Brain microvascular endothelial cell (primary cell): Measurements from ENCODE around the gene ZRANB1.

Experiments used
- DNase-seq: peaks from one replicate; pipeline ENCODE4 v3.0.0-alpha.2; 2020
- H3K27ac ChIP-seq: fragments of 250-450 bp; sonication (Bioruptor Pico); 2 replicates; pipeline ENCODE4 v1.5.1; 2020; ENCODE audit warnings: mild to moderate bottlenecking, moderate library complexity
- H3K27me3 ChIP-seq: fragments of 250-450 bp; sonication (Bioruptor Pico); replicated peaks from 2 replicates; pipeline ENCODE4 v1.5.1; 2020; ENCODE audit warnings: mild to moderate bottlenecking
- H3K36me3 ChIP-seq: fragments of 250-450 bp; sonication (Bioruptor Pico); replicated peaks from 2 replicates; pipeline ENCODE4 v1.5.1; 2020; ENCODE audit warnings: mild to moderate bottlenecking
- H3K4me3 ChIP-seq: 2 replicates; pipeline ENCODE4 v1.5.1; 2011; ENCODE audit warnings: low read depth, mild to moderate bottlenecking, control low read depth, low read length, moderate library complexity
- in situ Hi-C: cut with HindIII; loops from 2 replicates; pipeline ENCODE4 v1.10.0; 2017; ENCODE audit warnings: low sequenced_read_pairs, low pct_ligation_motif_present
- TF ChIP-seq, protein P1 (sequence below): IDR thresholded peaks from 2 replicates; pipeline ENCODE4 v1.5.1; 2011; ENCODE audit warnings: low read depth, mild to moderate bottlenecking, moderate library complexity, low read length, control low read depth, inconsistent platforms; ENCODE audit errors: missing control alignments

ZRANB1 gene

DNA sequence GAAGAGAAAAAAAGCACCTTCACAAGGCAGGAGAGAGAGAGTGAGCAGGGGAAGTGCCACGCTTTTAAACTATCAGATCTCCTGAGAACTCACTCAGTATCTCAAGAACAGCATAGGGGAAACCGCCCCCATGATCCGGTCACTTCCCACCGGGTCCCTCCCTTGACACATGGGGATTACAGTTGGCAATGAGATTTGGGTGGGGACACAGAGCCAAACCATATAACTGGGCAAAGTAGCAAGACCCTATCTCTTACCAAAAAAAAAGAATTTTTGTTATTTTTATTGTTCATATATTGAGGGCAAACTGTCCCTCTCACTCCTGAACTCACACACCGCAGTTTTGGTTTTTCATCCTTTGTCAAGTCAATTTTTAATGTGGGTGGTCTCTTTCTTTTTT, 18.2 kb upstream of the ZRANB1 start:
- Histone ChIP-seq H3K27me3 (no peaks in the 10 kb centered on the region), H3K27ac (peak overlapping the region; percentile 84), H3K4me3 (no peak overlapping the region), H3K36me3 (no peaks in the 10 kb centered on the region)
- DNase-seq, result no peak
- TF ChIP-seq, protein P1, sequence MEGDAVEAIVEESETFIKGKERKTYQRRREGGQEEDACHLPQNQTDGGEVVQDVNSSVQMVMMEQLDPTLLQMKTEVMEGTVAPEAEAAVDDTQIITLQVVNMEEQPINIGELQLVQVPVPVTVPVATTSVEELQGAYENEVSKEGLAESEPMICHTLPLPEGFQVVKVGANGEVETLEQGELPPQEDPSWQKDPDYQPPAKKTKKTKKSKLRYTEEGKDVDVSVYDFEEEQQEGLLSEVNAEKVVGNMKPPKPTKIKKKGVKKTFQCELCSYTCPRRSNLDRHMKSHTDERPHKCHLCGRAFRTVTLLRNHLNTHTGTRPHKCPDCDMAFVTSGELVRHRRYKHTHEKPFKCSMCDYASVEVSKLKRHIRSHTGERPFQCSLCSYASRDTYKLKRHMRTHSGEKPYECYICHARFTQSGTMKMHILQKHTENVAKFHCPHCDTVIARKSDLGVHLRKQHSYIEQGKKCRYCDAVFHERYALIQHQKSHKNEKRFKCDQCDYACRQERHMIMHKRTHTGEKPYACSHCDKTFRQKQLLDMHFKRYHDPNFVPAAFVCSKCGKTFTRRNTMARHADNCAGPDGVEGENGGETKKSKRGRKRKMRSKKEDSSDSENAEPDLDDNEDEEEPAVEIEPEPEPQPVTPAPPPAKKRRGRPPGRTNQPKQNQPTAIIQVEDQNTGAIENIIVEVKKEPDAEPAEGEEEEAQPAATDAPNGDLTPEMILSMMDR, result no peak
- in situ Hi-C loops, result no loop called here

GRCh38 chr10:124926548-124926947, 15.4 kb upstream of the ZRANB1 start:
- H3K4me3 ChIP-seq, result no peak overlapping the region
- TF ChIP-seq, protein P1, result no peak
- no peak for DNase-seq
- in situ Hi-C loops, result no loop called here
- no peak overlapping the region for H3K27ac ChIP-seq
- H3K27me3 ChIP-seq, result no peaks in the 10 kb centered on the region
- H3K36me3 ChIP-seq, result no peaks in the 10 kb centered on the region

DNA sequence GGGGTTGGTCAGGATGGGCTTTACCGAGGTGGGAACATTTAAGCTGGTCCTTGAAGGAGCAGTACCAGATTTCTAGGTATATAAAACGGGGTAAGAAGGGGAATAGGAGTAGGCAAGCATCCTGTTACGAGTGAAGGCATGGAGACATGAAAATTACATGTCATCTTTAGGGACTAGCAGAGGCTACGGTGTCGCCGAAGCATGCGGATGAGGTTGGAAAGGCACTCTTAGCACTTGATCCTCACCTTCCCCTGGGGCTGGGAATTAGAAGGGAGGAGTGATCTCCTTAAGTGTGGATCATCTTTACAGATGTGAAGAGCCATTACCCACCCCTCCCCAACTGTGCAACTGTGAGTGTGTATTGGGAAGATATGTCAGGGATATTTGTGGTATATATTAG, 13.8 kb upstream of the ZRANB1 start:
- DNase-seq, result no peak
- no peaks in the 10 kb centered on the region for H3K27me3 ChIP-seq
- TF ChIP-seq, protein P1, result no peak
- in situ Hi-C loops, result no loop called here
- H3K27ac ChIP-seq, result no peak overlapping the region
- no peak overlapping the region for H3K4me3 ChIP-seq
- no peaks in the 10 kb centered on the region for H3K36me3 ChIP-seq

DNA sequence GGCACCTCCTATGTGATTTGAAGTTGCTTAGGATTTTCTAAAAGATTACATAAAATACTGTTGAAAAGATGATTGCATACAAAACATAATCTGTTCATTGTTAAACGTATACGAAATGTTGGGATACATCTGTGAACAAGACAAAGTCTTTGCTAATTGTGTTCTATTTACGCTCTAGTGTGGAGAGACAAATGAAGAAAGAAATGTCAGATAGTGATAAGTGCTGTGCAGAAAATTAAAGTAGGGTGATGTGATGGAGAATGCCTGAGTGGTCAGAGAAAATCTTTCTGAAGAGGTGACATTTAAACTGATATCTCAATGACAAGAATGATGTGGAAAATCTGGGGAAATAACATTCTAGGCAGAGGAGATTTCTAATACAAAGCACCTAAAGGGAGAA, 13.4 kb upstream of the ZRANB1 start:
- in situ Hi-C loops, result no loop called here

GRCh38 chr10:124935946-124936345, 6.0 kb upstream of the ZRANB1 start:
- H3K4me3 ChIP-seq, result no peak overlapping the region
- no peaks in the 10 kb centered on the region for H3K36me3 ChIP-seq
- in situ Hi-C loops, result no loop called here
- DNase-seq, result no peak
- H3K27me3 ChIP-seq, result no peaks in the 10 kb centered on the region
- no peak overlapping the region for H3K27ac ChIP-seq
- TF ChIP-seq, protein P1, result no peak

More for the DNA sequence above, 13.4 kb upstream of the ZRANB1 start:
- no peak overlapping the region for H3K4me3 ChIP-seq
- TF ChIP-seq, protein P1, result no peak
- no peak for DNase-seq
- no peak overlapping the region for H3K27ac ChIP-seq
- H3K27me3 ChIP-seq, result no peaks in the 10 kb centered on the region
- H3K36me3 ChIP-seq, result no peaks in the 10 kb centered on the region

DNA sequence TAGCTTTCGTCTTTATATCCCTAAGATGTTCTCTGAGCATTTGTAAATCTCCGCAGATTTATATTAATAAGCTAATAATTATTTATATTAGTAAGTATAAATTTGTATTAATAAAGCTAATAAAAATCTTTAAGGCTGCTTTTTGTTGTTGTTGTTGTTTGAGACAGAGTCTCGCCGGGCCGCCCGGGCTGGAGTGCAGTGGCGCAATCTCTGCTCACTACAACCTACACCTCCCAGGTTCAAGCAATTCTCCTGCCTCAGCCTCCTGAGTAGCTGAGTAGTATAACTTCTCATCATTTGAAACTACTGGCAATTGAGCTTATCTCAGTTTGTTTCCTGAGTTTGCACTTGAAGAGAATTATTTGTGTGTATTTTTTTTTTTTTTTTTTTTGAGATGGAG, 5.1 kb upstream of the ZRANB1 start:
- H3K4me3 ChIP-seq, result no peak overlapping the region
- no peaks in the 10 kb centered on the region for H3K36me3 ChIP-seq
- in situ Hi-C loops, result no loop called here
- no peak overlapping the region for H3K27ac ChIP-seq
- no peaks in the 10 kb centered on the region for H3K27me3 ChIP-seq
- TF ChIP-seq, protein P1, result no peak
- DNase-seq, result no peak
